Mesothelial cell of epicardium (in vitro differentiated cells): ENCODE measurements around the gene GALNT2. TPM values are rescaled to one million over a fixed set of nuclear protein-coding genes. Genes with fewer than 3 reads are reported as not detected.
A peak's percentile ranks its signal among the peaks of the same experiment; 100 is the strongest.

Source experiments
- DNase-seq, 2 experiments: peaks; one replicate each; pipeline ENCODE4 v3.0.0; 2021; ENCODE audit warnings: low spot score in 2 of 2; ENCODE audit not compliant: unreplicated experiment in 2 of 2
- H3K27ac Mint-ChIP-seq: 2 replicates; pipeline ENCODE4 v1.8.0; 2021; ENCODE audit warnings: mixed read lengths
- H3K27me3 Mint-ChIP-seq: 2 replicates; pipeline ENCODE4 v1.8.0; 2021; ENCODE audit warnings: low read depth, mixed read lengths
- H3K36me3 Mint-ChIP-seq: 2 replicates; pipeline ENCODE4 v1.8.0; 2021; ENCODE audit warnings: mixed read lengths
- H3K4me1 Mint-ChIP-seq: 2 replicates; pipeline ENCODE4 v1.8.0; 2021; ENCODE audit warnings: mixed read lengths
- H3K4me3 Mint-ChIP-seq: 2 replicates; pipeline ENCODE4 v1.8.0; 2021; ENCODE audit warnings: mild to moderate bottlenecking, moderate library complexity, mixed read lengths
- H3K9me3 Mint-ChIP-seq: 2 replicates; pipeline ENCODE4 v1.8.0; 2021; ENCODE audit warnings: mixed read lengths
- CTCF ChIP-seq: fragments of 200-600 bp; sonication (generic); IDR thresholded peaks from one replicate; pipeline ENCODE4 v1.5.0; 2021; ENCODE audit warnings: antibody characterized with exemption; ENCODE audit not compliant: unreplicated experiment
- total RNA-seq: library from RNA; stranded (reverse); gene quantifications from 3 replicates; pipeline ENCODE4 v1.2.1, GENCODE V29; 2021

Gene GALNT2
- total RNA-seq, 1 donor from 2014 or later = 48.3 TPM

- Mint-ChIP-seq H3K27me3 (peaks cover 46% of the 10 kb centered on the region), H3K9me3 (no peaks in the 10 kb centered on the region), H3K4me3 (no peak overlapping the region), H3K4me1 (peaks cover 5% of the 10 kb centered on the region), H3K36me3 (no peaks in the 10 kb centered on the region), H3K27ac (no peak overlapping the region)
- TF ChIP-seq CTCF = no peak
- DNase-seq = no peak
These were observed 250.1 kb downstream of the GALNT2 start for GRCh38 chr1:230316864-230317745.

- Mint-ChIP-seq H3K27ac (no peak overlapping the region), H3K4me3 (no peak overlapping the region), H3K9me3 (no peaks in the 10 kb centered on the region), H3K36me3 (no peaks in the 10 kb centered on the region), H3K4me1 (peaks cover 5% of the 10 kb centered on the region), H3K27me3 (peaks cover 43% of the 10 kb centered on the region)
- peak in 1 of 2 experiments; percentile 57 for DNase-seq
- no peak for TF ChIP-seq CTCF
These were observed 251.1 kb downstream of the GALNT2 start for GRCh38 chr1:230317823-230318819.

- no peak for TF ChIP-seq CTCF
- Mint-ChIP-seq H3K27me3 (peaks cover 35% of the 10 kb centered on the region), H3K4me3 (no peak overlapping the region), H3K9me3 (no peaks in the 10 kb centered on the region), H3K36me3 (no peaks in the 10 kb centered on the region), H3K4me1 (peaks cover 5% of the 10 kb centered on the region), H3K27ac (no peak overlapping the region)
- no peak for DNase-seq
These were observed 252.1 kb downstream of the GALNT2 start for GRCh38 chr1:230319014-230319747.

GRCh38 chr1:230320804-230321203, 253.8 kb downstream of the GALNT2 start:
- Mint-ChIP-seq H3K4me3 (no peak overlapping the region), H3K4me1 (peaks cover 5% of the 10 kb centered on the region), H3K36me3 (no peaks in the 10 kb centered on the region), H3K9me3 (no peaks in the 10 kb centered on the region), H3K27me3 (peaks cover 27% of the 10 kb centered on the region), H3K27ac (no peak overlapping the region)
- no peak for DNase-seq
- no peak for TF ChIP-seq CTCF

GRCh38 chr1:230321341-230321740, 254.3 kb downstream of the GALNT2 start:
- Mint-ChIP-seq H3K4me3 (no peak overlapping the region), H3K4me1 (peaks cover 5% of the 10 kb centered on the region), H3K36me3 (no peaks in the 10 kb centered on the region), H3K27me3 (peaks cover 24% of the 10 kb centered on the region), H3K9me3 (no peaks in the 10 kb centered on the region), H3K27ac (no peak overlapping the region)
- DNase-seq = no peak
- no peak for TF ChIP-seq CTCF
